AG04449 (cell line): Measurements from ENCODE around the gene TMEM205.

Source experiments
- CTCF ChIA-PET: fragments of 350-600 bp; formaldehyde crosslinking; extraction: SDS; loops from one replicate; lab custom pipeline; 2021; ENCODE audit warnings: antibody characterized with exemption; lab: Yijun Ruan, JAX
- POLR2A ChIA-PET: fragments of 400-600, 350-600 bp; formaldehyde crosslinking; extraction: SDS; loops from one replicate; lab custom pipeline; 2020; ENCODE audit warnings: antibody characterized with exemption, inconsistent platforms; lab: Yijun Ruan, JAX
- DNase-seq: peaks from one replicate; pipeline ENCODE4 v3.0.0-alpha.2; 2010; ENCODE audit warnings: low read depth, low spot score
- H3K4me3 ChIP-seq: 2 replicates; pipeline ENCODE4 v1.5.1; 2011; ENCODE audit warnings: low read depth, mild to moderate bottlenecking, control low read depth, low read length
- CTCF ChIP-seq: IDR thresholded peaks from one replicate; pipeline ENCODE4 v1.5.1; 2011; ENCODE audit warnings: mild to moderate bottlenecking, moderate library complexity, low read length, control low read depth, inconsistent platforms; ENCODE audit not compliant: insufficient read depth; ENCODE audit errors: missing control alignments

TMEM205 gene

GRCh38 chr19:11365557-11366117 lies 19.6 kb upstream of the TMEM205 start:
- no peak overlapping the region for H3K4me3 ChIP-seq
- no peak for DNase-seq
- ChIA-PET CTCF (interaction anchor here (2.4 kb wide), 1 partner anchor 117 kb away, joined by 7 read pairs; no protein-coding TSS in a partner anchor), POLR2A (interaction anchor here (0.6 kb wide), 1 partner anchor 74 kb away, joined by 3 read pairs; no protein-coding TSS in a partner anchor)
- no peak for TF ChIP-seq CTCF

DNA sequence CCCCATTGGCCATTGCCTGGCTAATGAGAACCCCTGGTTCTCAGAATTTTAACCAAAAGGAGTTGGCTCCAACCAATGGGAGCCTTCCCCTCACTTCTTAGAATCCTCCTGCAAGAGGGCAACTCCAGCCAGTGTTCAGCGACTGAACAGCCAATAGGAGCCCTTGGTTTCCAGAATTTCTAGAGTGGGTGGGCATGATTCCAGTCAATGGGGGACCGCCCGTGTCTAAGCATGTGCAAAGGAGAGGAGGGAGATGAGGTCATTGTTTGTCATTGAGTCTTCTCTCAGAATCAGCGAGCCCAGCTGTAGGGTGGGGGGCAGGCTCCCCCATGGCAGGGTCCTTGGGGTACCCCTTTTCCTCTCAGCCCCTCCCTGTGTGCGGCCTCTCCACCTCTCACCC lies 18.9 kb upstream of the TMEM205 start:
- TF ChIP-seq CTCF = no peak
- no peak for DNase-seq
- H3K4me3 ChIP-seq = no peak overlapping the region
- ChIA-PET CTCF (no interaction called here), POLR2A (interaction anchor here (0.6 kb wide), 1 partner anchor 74 kb away, joined by 3 read pairs; no protein-coding TSS in a partner anchor)

DNA sequence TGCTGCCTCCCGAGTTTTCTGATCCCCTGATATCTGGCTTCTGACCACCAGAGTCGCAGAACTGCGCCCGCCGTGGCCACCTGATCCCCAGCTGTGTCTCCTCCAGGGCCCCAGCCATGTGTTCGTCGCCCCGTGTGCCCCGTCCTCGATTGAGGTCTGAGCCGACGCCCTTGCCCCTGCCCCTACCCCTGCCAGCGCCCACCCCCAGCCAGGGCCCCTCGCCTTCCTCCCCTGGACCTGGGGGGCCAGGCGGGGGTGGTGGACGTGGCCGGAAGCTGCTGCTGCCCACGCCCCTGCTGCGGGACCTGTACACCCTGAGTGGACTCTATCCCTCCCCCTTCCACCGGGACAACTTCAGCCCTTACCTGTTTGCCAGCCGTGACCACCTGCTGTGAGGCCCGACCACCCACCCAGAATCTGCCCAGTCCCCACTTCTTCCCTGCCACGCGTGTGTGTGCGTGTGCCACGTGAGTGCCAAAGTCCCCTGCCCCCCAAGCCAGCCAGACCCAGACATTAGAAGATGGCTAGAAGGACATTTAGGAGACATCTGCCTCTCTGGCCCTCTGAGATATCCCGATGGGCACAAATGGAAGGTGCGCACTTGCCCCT lies 18.3 kb upstream of the TMEM205 start:
- no peak overlapping the region for H3K4me3 ChIP-seq
- CTCF ChIA-PET = no interaction called here
- DNase-seq = no peak
- no peak for TF ChIP-seq CTCF
- POLR2A ChIA-PET = interaction anchor here (1.8 kb wide), 1 partner anchor 10 kb away, joined by 11 read pairs; the partner anchor contains the start of gene SWSAP1

GRCh38 chr19:11363881-11364280 lies 17.8 kb upstream of the TMEM205 start:
- TF ChIP-seq CTCF = no peak
- no peak overlapping the region for H3K4me3 ChIP-seq
- POLR2A ChIA-PET = interaction anchor here (1.8 kb wide), 1 partner anchor 11 kb away, joined by 11 read pairs; the partner anchor contains the start of gene SWSAP1
- CTCF ChIA-PET = no interaction called here
- DNase-seq = no peak

DNA sequence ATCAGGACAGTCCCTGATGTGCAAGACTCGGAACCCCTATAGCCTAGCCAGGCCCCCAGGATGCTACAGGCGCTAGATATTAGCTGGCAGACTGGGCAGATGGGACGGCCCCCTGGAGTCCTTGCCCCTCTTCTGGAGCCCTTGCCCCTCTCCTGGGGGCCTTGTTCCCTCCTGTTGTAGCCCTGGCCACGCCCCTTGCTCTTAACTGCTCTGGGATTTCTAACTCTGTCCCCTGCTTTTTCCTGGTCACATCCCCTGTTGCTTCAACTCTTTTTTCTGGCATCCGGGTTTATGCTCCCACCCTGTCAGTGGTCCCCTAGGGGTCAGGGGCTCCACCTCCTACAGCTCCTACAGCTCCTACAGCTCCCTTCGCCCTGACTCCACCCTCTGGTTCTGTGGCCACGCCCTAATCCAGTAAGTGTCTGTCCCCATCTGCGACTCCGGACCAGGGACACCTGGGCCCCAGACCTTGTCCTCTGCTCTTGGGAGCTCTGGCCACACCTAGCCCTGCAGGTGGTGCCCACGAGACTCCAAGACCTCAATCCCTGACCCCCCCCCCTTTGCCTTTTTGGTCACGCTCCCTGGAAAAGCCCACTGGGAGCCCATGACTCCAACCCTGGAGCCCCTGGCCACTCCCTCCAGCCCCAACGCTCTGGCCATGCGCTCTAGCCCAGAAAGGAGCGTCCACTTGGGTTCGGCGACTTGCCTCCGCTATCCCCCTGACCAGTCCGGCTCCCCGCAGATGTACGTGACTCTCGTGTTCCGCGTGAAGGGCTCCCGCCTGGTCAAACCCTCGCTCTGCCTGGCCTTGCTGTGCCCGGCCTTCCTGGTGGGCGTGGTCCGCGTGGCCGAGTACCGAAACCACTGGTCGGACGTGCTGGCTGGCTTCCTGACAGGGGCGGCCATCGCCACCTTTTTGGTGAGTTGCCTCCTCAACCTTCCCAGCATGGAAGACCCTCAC lies 16.0 kb upstream of the TMEM205 start:
- H3K4me3 ChIP-seq = no peak overlapping the region
- no peak for DNase-seq
- TF ChIP-seq CTCF = no peak
- ChIA-PET CTCF (interaction anchor here (1.6 kb wide), 1 partner anchor 19 kb away, joined by 8 read pairs; no protein-coding TSS in a partner anchor), POLR2A (interaction anchor here (1.0 to 1.8 kb wide), 3 partner anchors 12 to 23 kb away, joined by 3 to 11 read pairs (median 4); partner anchors contain the start of genes RAB3D and SWSAP1)
